ENCODE measurements around the gene CHD2.

GRCh38 chr15:93059442-93059841 lies 159.3 kb downstream of the CHD2 start:
- TF ChIP-seq, protein P1, sequence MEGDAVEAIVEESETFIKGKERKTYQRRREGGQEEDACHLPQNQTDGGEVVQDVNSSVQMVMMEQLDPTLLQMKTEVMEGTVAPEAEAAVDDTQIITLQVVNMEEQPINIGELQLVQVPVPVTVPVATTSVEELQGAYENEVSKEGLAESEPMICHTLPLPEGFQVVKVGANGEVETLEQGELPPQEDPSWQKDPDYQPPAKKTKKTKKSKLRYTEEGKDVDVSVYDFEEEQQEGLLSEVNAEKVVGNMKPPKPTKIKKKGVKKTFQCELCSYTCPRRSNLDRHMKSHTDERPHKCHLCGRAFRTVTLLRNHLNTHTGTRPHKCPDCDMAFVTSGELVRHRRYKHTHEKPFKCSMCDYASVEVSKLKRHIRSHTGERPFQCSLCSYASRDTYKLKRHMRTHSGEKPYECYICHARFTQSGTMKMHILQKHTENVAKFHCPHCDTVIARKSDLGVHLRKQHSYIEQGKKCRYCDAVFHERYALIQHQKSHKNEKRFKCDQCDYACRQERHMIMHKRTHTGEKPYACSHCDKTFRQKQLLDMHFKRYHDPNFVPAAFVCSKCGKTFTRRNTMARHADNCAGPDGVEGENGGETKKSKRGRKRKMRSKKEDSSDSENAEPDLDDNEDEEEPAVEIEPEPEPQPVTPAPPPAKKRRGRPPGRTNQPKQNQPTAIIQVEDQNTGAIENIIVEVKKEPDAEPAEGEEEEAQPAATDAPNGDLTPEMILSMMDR (IDR thresholded peaks at IDR 0.05): no peak
- TF ChIP-seq EP300 (IDR thresholded peaks at IDR 0.05) (no peak), POLR2A (IDR thresholded peaks at IDR 0.05) (no peak)

Data from upper lobe of left lung (tissue), 4 donors.